Daoy (cell line): ENCODE measurements around the gene GP5. TPM values are rescaled to one million over a fixed set of nuclear protein-coding genes. Genes with fewer than 3 reads are reported as not detected.

Experiments
- DNase-seq: peaks from one replicate; pipeline ENCODE4 v3.0.0-alpha.2; 2015; ENCODE audit warnings: low read depth
- total RNA-seq: library from RNA; depleted of rRNA; stranded (reverse); fragments of >200 nt; shearing (Covaris generic); gene quantifications from 2 replicates; pipeline ENCODE4 v1.2.3, GENCODE V29; 2014; rRNA removed

The GP5 gene
- total RNA-seq, 1 experiment from 2014 or later = not detected

DNA sequence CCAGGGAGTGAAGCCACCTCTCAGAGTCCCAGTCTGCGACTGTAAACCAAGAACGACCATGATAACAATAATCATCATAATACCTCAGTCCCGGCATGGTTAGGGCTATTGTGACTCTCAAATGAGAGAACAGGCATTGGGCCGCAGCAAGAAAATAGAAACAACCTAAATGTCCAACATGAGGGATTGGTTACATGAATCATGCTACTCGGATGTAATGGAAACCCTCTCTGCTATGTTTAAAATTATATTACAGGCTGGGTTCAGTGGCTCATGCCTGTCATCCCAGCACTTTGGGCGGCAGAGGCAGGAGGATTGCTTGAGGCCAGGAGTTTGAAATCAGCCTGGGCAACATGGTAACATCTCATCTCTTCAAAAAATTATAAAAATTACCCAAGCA lies 50.7 kb downstream of the GP5 start:
- DNase-seq = no peak

DNA sequence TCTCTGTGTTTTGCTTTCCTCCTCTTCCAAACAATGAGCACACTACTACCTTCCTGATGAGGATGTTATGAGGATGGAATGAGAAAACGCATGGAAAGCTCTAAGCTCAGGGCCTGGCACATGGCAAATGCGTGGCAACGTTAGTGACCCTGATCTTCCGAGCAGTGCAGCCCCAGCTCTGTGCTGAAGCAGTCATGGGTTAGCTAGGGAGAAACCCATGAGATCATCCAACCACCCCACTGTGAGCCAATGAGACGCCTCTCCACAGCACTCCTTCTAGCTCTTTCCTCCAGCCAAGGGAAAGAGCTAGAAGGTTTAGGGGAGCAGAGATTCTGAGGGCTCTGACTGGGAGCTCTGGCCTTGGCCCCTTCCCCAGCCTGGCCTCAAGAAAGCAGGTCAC lies 52.4 kb downstream of the GP5 start:
- peak; percentile 39 for DNase-seq

DNA sequence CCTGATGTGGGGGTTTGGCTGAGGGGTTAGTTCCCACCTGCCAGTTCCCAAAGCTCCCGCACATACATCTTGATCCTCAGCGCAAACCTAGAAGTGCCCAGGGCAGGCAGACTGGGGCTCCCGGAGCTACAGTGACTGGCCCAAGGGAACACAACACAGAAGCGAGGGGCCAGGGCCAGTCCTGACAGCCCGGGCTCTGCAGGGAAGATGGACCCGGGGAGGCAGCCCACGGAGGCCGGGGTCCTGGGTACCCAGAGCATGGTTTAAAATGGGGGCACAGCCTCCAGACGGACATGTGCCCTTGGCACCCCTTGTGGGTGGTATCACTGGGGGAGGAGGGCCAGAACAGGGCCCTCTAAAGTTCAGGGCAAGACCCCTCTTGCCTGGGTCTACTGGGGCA lies 53.0 kb downstream of the GP5 start:
- DNase-seq = no peak

Other genes starting within 250 kb of the GP5 start
- not detected in 2 replicates for gene CPN2, start 47.9 kb downstream of the GP5 start, total RNA-seq
- 2.0 and 2.9 TPM in 2 replicates for gene LRRC15, start 29.5 kb downstream of the GP5 start, total RNA-seq
- 184 and 186 TPM in 2 replicates for gene ATP13A3, start 87.7 kb upstream of the GP5 start, total RNA-seq
- gene TMEM44, start 234.2 kb upstream of the GP5 start, total RNA-seq = 8.8 and 12.9 TPM in 2 replicates